ENCODE measurements around the gene POLR3C.

The POLR3C gene

GRCh38 chr1:145863282-145864018, 39.5 kb downstream of the POLR3C start:
- no peak for DNase-seq (ENCODE audit: low read depth in 1 of 2, low spot score in 1 of 2)

GRCh38 chr1:145868232-145868631, 44.2 kb downstream of the POLR3C start:
- DNase-seq (ENCODE audit: low read depth in 1 of 2, low spot score in 1 of 2) = no peak

- peak in 1 of 2 donors; percentile 14 for DNase-seq (ENCODE audit: low read depth in 1 of 2, low spot score in 1 of 2)
Measured at GRCh38 chr1:145871994-145872924, 48.3 kb downstream of the POLR3C start.

GRCh38 chr1:145874646-145875045, 50.6 kb downstream of the POLR3C start:
- DNase-seq (ENCODE audit: low read depth in 1 of 2, low spot score in 1 of 2) = no peak

- DNase-seq (ENCODE audit: low read depth in 1 of 2, low spot score in 1 of 2) = no peak
Measured at GRCh38 chr1:145877923-145878486, 54.0 kb downstream of the POLR3C start.

GRCh38 chr1:145878724-145879123, 54.7 kb downstream of the POLR3C start:
- no peak for DNase-seq (ENCODE audit: low read depth in 1 of 2, low spot score in 1 of 2)

- DNase-seq (ENCODE audit: low read depth in 1 of 2, low spot score in 1 of 2) = no peak
Measured at GRCh38 chr1:145879775-145880174, 55.8 kb downstream of the POLR3C start.

- DNase-seq (ENCODE audit: low read depth in 1 of 2, low spot score in 1 of 2) = no peak
Measured at GRCh38 chr1:145884675-145885074, 60.7 kb downstream of the POLR3C start.

GRCh38 chr1:145885738-145886287, 61.8 kb downstream of the POLR3C start, which contains the start of gene ANKRD35:
ANKRD35 (minus strand) TSS chr1:145885866; CDS start chr1:145885758, 108 bp downstream.
- DNase-seq (ENCODE audit: low read depth in 1 of 2, low spot score in 1 of 2) = peak; percentile 72 to 76

- no peak for DNase-seq (ENCODE audit: low read depth in 1 of 2, low spot score in 1 of 2)
Measured at GRCh38 chr1:145886390-145886789, 62.4 kb downstream of the POLR3C start.

- no peak for DNase-seq (ENCODE audit: low read depth in 1 of 2, low spot score in 1 of 2)
Measured at GRCh38 chr1:145886816-145887215, 62.8 kb downstream of the POLR3C start.

GRCh38 chr1:145887631-145888030, 63.6 kb downstream of the POLR3C start:
- DNase-seq (ENCODE audit: low read depth in 1 of 2, low spot score in 1 of 2) = no peak

GRCh38 chr1:145889722-145890121, 65.7 kb downstream of the POLR3C start:
- no peak for DNase-seq (ENCODE audit: low read depth in 1 of 2, low spot score in 1 of 2)

- no peak for DNase-seq (ENCODE audit: low read depth in 1 of 2, low spot score in 1 of 2)
Measured at GRCh38 chr1:145891143-145891542, 67.1 kb downstream of the POLR3C start.

- DNase-seq (ENCODE audit: low read depth in 1 of 2, low spot score in 1 of 2) = peak; percentile 11 to 14
Measured at GRCh38 chr1:145891587-145892485, 67.8 kb downstream of the POLR3C start.

- DNase-seq (ENCODE audit: low read depth in 1 of 2, low spot score in 1 of 2) = no peak
Measured at GRCh38 chr1:145892486-145893087, 68.6 kb downstream of the POLR3C start.

GRCh38 chr1:145893306-145894055, 69.5 kb downstream of the POLR3C start:
- DNase-seq (ENCODE audit: low read depth in 1 of 2, low spot score in 1 of 2) = no peak

Data from activated T-helper 1 cell treated with anti-CD3 and anti-CD28 coated beads, Interleukin-2, amount 50 U/mL, for 16 hours (primary cell).